ENCODE data around the gene COPS6.

DNA sequence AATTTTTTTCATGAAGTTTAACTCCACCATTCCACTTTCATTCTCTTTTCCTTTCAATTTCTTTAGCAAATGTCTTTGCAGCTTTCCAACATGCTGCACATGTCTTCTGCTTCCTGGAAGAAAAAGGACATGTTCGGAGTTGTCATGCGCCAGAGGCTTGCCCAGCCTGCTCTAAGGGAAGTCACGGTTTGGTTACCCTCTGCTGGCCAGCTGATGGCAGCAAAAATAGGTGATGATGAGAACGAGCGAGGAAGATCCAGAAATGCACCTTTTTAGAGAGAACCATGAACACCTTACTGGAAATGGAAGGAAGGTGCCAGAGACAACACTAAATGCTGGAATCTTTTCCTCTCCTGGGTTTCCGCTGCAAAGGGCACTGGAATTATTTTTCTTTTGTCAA, 44.1 kb upstream of the COPS6 start:
- TF ChIP-seq CTCF (tag by site-specific recombination; IDR thresholded peaks at IDR 0.05), result no peak
- TF ChIP-seq PRDM4 (tag by site-specific recombination; IDR thresholded peaks at IDR 0.05), result no peak
- no peak for TF ChIP-seq ZNF24 (tag by site-specific recombination; IDR thresholded peaks at IDR 0.05)
- TF ChIP-seq ZNF48 (tag by site-specific recombination; IDR thresholded peaks at IDR 0.05), result no peak
- TF ChIP-seq ZNF423 (tag by site-specific recombination; IDR thresholded peaks at IDR 0.05), result no peak
- TF ChIP-seq FEZF1 (tag by site-specific recombination; IDR thresholded peaks at IDR 0.05), result no peak
- no peak for TF ChIP-seq ZNF549 (tag by site-specific recombination; IDR thresholded peaks at IDR 0.05)
- TF ChIP-seq KLF1 (tag by site-specific recombination; IDR thresholded peaks at IDR 0.05), result no peak
- TF ChIP-seq, protein P1, sequence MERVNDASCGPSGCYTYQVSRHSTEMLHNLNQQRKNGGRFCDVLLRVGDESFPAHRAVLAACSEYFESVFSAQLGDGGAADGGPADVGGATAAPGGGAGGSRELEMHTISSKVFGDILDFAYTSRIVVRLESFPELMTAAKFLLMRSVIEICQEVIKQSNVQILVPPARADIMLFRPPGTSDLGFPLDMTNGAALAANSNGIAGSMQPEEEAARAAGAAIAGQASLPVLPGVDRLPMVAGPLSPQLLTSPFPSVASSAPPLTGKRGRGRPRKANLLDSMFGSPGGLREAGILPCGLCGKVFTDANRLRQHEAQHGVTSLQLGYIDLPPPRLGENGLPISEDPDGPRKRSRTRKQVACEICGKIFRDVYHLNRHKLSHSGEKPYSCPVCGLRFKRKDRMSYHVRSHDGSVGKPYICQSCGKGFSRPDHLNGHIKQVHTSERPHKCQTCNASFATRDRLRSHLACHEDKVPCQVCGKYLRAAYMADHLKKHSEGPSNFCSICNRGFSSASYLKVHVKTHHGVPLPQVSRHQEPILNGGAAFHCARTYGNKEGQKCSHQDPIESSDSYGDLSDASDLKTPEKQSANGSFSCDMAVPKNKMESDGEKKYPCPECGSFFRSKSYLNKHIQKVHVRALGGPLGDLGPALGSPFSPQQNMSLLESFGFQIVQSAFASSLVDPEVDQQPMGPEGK (tag by site-specific recombination; IDR thresholded peaks at IDR 0.05), result no peak

Measured in HEK293 (cell line).